Pons (tissue), 1 donor: ENCODE data around the gene CNOT6.
A peak's percentile ranks its signal among the peaks of the same experiment; 100 is the strongest.
"Not testable (repeated sequence)": the region's sequence is repeated elsewhere in the genome, so short reads cannot be mapped to it uniquely, and the experiment has no call there.

ENCODE experiments used
- DNase-seq: peaks from one replicate; pipeline ENCODE4 v3.0.0-alpha.2; 2016; ENCODE audit warnings: low spot score

CNOT6 gene

GRCh38 chr5:180470966-180471582 is 23.1 kb upstream of the CNOT6 start:
- peak; percentile 64 for DNase-seq

- no peak for DNase-seq
Observed at GRCh38 chr5:180471866-180472265, 22.3 kb upstream of the CNOT6 start.

- no peak for DNase-seq
Observed at GRCh38 chr5:180472269-180472668, 21.9 kb upstream of the CNOT6 start.

GRCh38 chr5:180473386-180473785 is 20.8 kb upstream of the CNOT6 start:
- not testable (repeated sequence) for DNase-seq

GRCh38 chr5:180474569-180474968 is 19.6 kb upstream of the CNOT6 start:
- DNase-seq: no peak

GRCh38 chr5:180475969-180476524 is 18.1 kb upstream of the CNOT6 start:
- DNase-seq: not testable (repeated sequence)

- DNase-seq: no peak
Observed at GRCh38 chr5:180484813-180485212, 9.4 kb upstream of the CNOT6 start.

GRCh38 chr5:180486636-180487149 is 7.5 kb upstream of the CNOT6 start:
- DNase-seq: no peak

GRCh38 chr5:180487556-180487955 is 6.6 kb upstream of the CNOT6 start:
- no peak for DNase-seq

- no peak for DNase-seq
Observed at GRCh38 chr5:180491496-180491895, 2.7 kb upstream of the CNOT6 start.

- no peak for DNase-seq
Observed at GRCh38 chr5:180492226-180492903, 1.8 kb upstream of the CNOT6 start.

GRCh38 chr5:180494510-180495181 is 467 bp downstream of the CNOT6 start:
- DNase-seq: peak; percentile 24

- no peak for DNase-seq
Observed at GRCh38 chr5:180495292-180495691, 1.1 kb downstream of the CNOT6 start.

GRCh38 chr5:180495991-180496741 is 2.0 kb downstream of the CNOT6 start:
- DNase-seq: no peak

- DNase-seq: not testable (repeated sequence)
Observed at GRCh38 chr5:180496806-180497205, 2.6 kb downstream of the CNOT6 start.

GRCh38 chr5:180497865-180498264 is 3.7 kb downstream of the CNOT6 start:
- not testable (repeated sequence) for DNase-seq

GRCh38 chr5:180498378-180498777 is 4.2 kb downstream of the CNOT6 start:
- DNase-seq: no peak

- DNase-seq: no peak
Observed at GRCh38 chr5:180499684-180500083, 5.5 kb downstream of the CNOT6 start.

GRCh38 chr5:180500300-180500699 is 6.1 kb downstream of the CNOT6 start:
- not testable (repeated sequence) for DNase-seq

GRCh38 chr5:180507661-180508060 is 13.5 kb downstream of the CNOT6 start:
- DNase-seq: no peak

- no peak for DNase-seq
Observed at GRCh38 chr5:180515294-180515693, 21.1 kb downstream of the CNOT6 start.

GRCh38 chr5:180515974-180516373 is 21.8 kb downstream of the CNOT6 start:
- DNase-seq: not testable (repeated sequence)
